PC-9 (cell line): Measurements from ENCODE around the gene TMEM134. TPM values are rescaled to one million over a fixed set of nuclear protein-coding genes. Genes with fewer than 3 reads are reported as not detected.

Experiments used
- BruUV-seq: library from RNA; stranded (reverse); fragments of 400-500 nt; replicated peaks from 2 replicates; lab custom pipeline; 2021; lab: Mats Ljungman, UMichigan
- CTCF ChIA-PET: fragments of 300-600 bp; sonication (Branson Sonifier 250); formaldehyde crosslinking; loops from one replicate; lab custom pipeline; 2022; ENCODE audit warnings: antibody characterized with exemption; lab: Charles Lee
- POLR2A ChIA-PET: fragments of 300-600 bp; sonication (Branson Sonifier 250); formaldehyde crosslinking; loops from one replicate; lab custom pipeline; 2022; ENCODE audit warnings: antibody characterized with exemption; ENCODE audit not compliant: unreplicated experiment; lab: Charles Lee
- DNase-seq, 2 experiments: peaks; one replicate each; pipeline versions ENCODE4 v3.0.0 to v3.0.0-alpha.2; 2015 to 2022; ENCODE audit warnings: mixed read lengths in 1 of 2
- H2AFZ ChIP-seq: fragments of 200-600 bp; sonication (generic); 2 replicates; pipeline ENCODE4 v1.8.1; 2017; ENCODE audit warnings: antibody characterized with exemption
- H3F3A ChIP-seq: fragments of 200-600 bp; sonication (generic); 2 replicates; pipeline ENCODE4 v1.8.1; 2017; ENCODE audit warnings: antibody characterized with exemption, mild to moderate bottlenecking, low read depth; ENCODE audit not compliant: insufficient read depth
- H3K27ac ChIP-seq: fragments of 200-600 bp; sonication (generic); 2 replicates; pipeline ENCODE4 v1.6.1; 2016; ENCODE audit warnings: mixed run types
- H3K27me3 ChIP-seq: fragments of 200-600 bp; sonication (generic); 2 replicates; pipeline ENCODE4 v1.6.1; 2016; ENCODE audit warnings: low read depth, mixed run types; ENCODE audit not compliant: insufficient read depth
- H3K36me3 ChIP-seq: fragments of 200-600 bp; sonication (generic); 2 replicates; pipeline ENCODE4 v1.6.1; 2016; ENCODE audit warnings: low read depth, mixed run types
- H3K4me1 ChIP-seq: fragments of 200-600 bp; sonication (generic); replicated peaks from 2 replicates; pipeline ENCODE4 v1.6.1; 2016; ENCODE audit warnings: mixed run types; ENCODE audit not compliant: insufficient read depth
- H3K4me2 ChIP-seq: fragments of 200-600 bp; sonication (generic); 2 replicates; pipeline ENCODE4 v1.6.1; 2017; ENCODE audit warnings: mixed run types
- H3K4me3 ChIP-seq: fragments of 200-600 bp; sonication (generic); 2 replicates; pipeline ENCODE4 v1.6.1; 2016; ENCODE audit warnings: mixed run types
- H3K79me2 ChIP-seq: fragments of 200-600 bp; sonication (generic); 2 replicates; pipeline ENCODE4 v1.6.1; 2017; ENCODE audit warnings: low read depth, mixed run types
- H3K9me2 ChIP-seq: fragments of 200-600 bp; sonication (generic); 2 replicates; pipeline ENCODE4 v1.8.1; 2017; ENCODE audit warnings: mild to moderate bottlenecking; ENCODE audit not compliant: insufficient read depth
- H3K9me3 ChIP-seq: fragments of 200-600 bp; sonication (generic); 2 replicates; pipeline ENCODE4 v1.8.1; 2016; ENCODE audit warnings: low read depth; ENCODE audit not compliant: insufficient read depth
- H4K20me1 ChIP-seq: fragments of 200-600 bp; sonication (generic); 2 replicates; pipeline ENCODE4 v1.8.1; 2017; ENCODE audit not compliant: insufficient read depth
- EZH2 ChIP-seq: fragments of 200-600 bp; sonication (generic); IDR thresholded peaks from 2 replicates; pipeline ENCODE4 v1.8.0; 2017; ENCODE audit warnings: antibody characterized with exemption, low read depth
- intact Hi-C: fragments of 100-400 bp; cut with micrococcal nuclease; formaldehyde crosslinking; loops from one replicate; pipeline ENCODE4 v1.10.0; 2022; ENCODE audit not compliant: unreplicated experiment
- total RNA-seq: library from RNA; stranded (reverse); gene quantifications from 2 replicates; pipeline ENCODE4 v1.2.3, GENCODE V29; 2021
- TF ChIP-seq, protein P1 (sequence below): fragments of 200-600 bp; sonication (generic); conservative IDR thresholded peaks from 2 replicates; pipeline ENCODE4 v1.6.1; 2017; ENCODE audit warnings: mixed run types, antibody characterized with exemption, mild to moderate bottlenecking, moderate library complexity

Gene TMEM134
- total RNA-seq, 1 experiment from 2014 or later, result 85.7 TPM

DNA sequence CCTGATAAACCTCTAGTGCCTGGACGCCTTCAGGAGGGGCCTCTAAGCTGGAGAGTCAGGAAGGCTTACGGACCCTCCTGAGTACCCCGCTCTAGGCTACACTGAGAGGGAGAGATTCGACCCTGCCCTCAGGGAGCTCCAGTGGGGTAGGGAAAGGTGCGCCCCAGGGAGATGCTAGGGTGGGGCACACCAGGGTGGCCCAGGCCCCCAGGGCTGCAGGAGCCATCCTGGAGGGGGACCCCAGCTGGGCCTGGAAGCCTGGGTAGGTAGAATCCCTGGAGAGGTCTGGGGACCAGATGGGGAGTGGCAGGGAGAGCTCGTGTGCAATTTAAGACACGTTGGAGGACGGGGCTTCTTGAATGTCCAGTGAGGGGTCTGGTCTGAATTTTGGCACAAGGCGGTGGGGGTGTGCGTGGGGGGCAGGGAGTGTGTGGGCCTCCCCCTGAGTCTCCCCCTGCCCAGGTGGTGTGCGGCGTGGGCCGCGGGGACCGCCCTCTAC lies 48.9 kb downstream of the TMEM134 start:
- Histone ChIP-seq H3K9me3 (no peaks in the 10 kb centered on the region), H3K9me2 (no peaks in the 10 kb centered on the region), H3K79me2 (no peaks in the 10 kb centered on the region), H4K20me1 (no peaks in the 10 kb centered on the region), H3K4me2 (peak overlapping the region; percentile 93), H3K36me3 (no peaks in the 10 kb centered on the region), H3K4me1 (peaks cover 17% of the 10 kb centered on the region), H3K27me3 (no peaks in the 10 kb centered on the region), H3F3A (peaks cover 22% of the 10 kb centered on the region; the same call in 1 of the 2 replicates), H3K4me3 (peak overlapping the region; percentile 69), H3K27ac (no peak overlapping the region), H2AFZ (peak overlapping the region; percentile 63; the same call in 1 of the 2 replicates)
- POLR2A ChIA-PET, result interaction anchor here (0.5 to 0.7 kb wide), 4 partner anchors 8 to 470 kb away, joined by 3 to 4 read pairs (median 4); no protein-coding TSS in a partner anchor
- CTCF ChIA-PET, result interaction anchor here (0.6 to 2.1 kb wide), 2 partner anchors 18 to 365 kb away, joined by 3 to 10 read pairs; partner anchors contain the start of gene PPP1CA
- TF ChIP-seq, protein P1, sequence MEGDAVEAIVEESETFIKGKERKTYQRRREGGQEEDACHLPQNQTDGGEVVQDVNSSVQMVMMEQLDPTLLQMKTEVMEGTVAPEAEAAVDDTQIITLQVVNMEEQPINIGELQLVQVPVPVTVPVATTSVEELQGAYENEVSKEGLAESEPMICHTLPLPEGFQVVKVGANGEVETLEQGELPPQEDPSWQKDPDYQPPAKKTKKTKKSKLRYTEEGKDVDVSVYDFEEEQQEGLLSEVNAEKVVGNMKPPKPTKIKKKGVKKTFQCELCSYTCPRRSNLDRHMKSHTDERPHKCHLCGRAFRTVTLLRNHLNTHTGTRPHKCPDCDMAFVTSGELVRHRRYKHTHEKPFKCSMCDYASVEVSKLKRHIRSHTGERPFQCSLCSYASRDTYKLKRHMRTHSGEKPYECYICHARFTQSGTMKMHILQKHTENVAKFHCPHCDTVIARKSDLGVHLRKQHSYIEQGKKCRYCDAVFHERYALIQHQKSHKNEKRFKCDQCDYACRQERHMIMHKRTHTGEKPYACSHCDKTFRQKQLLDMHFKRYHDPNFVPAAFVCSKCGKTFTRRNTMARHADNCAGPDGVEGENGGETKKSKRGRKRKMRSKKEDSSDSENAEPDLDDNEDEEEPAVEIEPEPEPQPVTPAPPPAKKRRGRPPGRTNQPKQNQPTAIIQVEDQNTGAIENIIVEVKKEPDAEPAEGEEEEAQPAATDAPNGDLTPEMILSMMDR, result no peak
- no peak for TF ChIP-seq EZH2
- intact Hi-C loops, result no loop called here
- DNase-seq, result no peak
- BruUV-seq, result TSS peak; percentile 22

DNA sequence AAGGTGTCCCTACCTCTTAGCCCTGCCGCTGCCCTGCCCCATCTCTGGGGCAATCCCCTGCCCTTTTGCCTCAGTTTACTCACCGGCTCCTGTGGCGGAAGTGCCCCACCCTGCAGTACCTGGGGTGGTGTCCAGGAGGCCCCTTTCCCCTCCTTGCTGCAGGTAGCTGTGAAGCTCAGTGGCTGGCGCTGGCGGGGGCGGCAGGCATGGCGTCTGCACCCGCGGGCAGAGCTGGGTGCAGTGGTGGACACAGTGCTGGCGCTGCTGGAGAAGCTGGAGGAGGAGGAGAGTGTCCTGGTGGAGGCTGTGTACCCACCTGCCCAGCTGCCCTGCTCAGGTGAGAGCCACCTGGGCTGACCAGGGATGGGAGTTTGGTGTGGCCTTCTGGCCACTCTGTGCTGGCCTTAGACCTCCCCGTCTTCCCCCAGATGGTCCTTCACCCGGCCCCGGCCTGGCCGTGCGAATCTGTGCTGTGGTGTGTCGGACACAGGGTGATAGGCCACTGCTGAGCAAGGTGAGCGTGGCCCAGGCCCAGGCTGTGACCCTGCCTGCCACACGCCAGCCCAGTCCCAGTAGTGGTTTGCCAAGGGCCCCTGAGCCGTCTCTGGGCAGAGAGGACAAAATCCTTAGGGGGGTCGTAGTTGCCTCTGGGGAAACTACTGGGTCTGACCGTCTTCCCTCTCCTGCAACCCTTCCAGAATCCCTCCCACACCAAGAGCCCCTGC lies 49.6 kb downstream of the TMEM134 start:
- POLR2A ChIA-PET, result interaction anchor here (0.6 kb wide), 1 partner anchor 27 kb away, joined by 3 read pairs; no protein-coding TSS in a partner anchor
- peak overlapping the region; percentile 93 for H3K4me2 ChIP-seq
- TF ChIP-seq, protein P1, result no peak
- TF ChIP-seq EZH2, result no peak
- no TSS peak for BruUV-seq
- H3K4me3 ChIP-seq, result no peak overlapping the region
- intact Hi-C loops, result no loop called here
- peaks cover 22% of the 10 kb centered on the region; the same call in 1 of the 2 replicates for H3F3A ChIP-seq
- no peak overlapping the region for H3K27ac ChIP-seq
- no peak overlapping the region for H2AFZ ChIP-seq
- DNase-seq, result no peak
- H3K79me2 ChIP-seq, result no peaks in the 10 kb centered on the region
- H3K36me3 ChIP-seq, result no peaks in the 10 kb centered on the region
- CTCF ChIA-PET, result interaction anchor here (2.1 kb wide), 1 partner anchor 18 kb away, joined by 10 read pairs; the partner anchor contains the start of gene PPP1CA
- peaks cover 17% of the 10 kb centered on the region for H3K4me1 ChIP-seq
- H3K27me3 ChIP-seq, result no peaks in the 10 kb centered on the region
- no peaks in the 10 kb centered on the region for H4K20me1 ChIP-seq
- H3K9me3 ChIP-seq, result no peaks in the 10 kb centered on the region
- H3K9me2 ChIP-seq, result no peaks in the 10 kb centered on the region

DNA sequence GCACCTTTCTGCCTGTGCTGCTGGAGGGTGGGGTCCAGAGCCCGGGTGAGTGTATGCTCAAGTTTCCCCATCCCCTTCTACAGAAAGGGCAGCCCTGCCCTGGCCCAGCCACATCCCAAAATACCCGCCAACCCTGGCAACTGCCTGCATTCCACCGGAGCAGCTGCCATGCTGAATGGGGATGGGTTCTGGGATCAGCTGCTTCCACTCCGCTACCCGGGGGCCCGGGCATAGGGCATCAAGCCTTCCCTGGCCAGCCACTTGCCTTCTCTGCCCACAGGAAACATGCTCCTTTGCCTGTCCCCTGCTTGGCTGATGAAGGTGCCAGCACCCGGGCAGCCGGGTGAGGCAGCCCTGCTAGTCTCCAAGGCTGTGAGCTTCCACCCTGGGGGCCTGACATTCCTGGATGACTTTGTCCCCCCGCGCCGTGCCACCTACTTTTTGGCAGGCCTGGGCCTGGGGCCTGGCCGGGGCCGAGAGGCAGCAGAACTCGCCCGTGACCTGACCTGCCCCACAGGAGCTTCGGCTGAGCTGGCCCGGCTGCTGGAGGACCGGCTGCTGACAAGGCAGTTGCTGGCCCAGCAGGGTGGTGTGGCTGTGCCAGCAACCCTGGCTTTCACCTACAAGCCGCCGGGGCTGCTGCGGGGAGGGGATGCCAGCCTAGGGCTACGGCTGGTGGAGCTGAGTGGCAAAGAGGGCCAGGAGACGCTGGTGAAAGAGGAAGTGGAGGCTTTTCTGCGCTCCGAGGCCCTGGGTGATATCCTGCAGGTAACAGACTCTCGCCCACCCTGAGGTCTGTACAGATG lies 50.4 kb downstream of the TMEM134 start:
- peak in 1 of 2 experiments; percentile 50 for DNase-seq
- intact Hi-C loops, result no loop called here
- no peaks in the 10 kb centered on the region for H3K9me3 ChIP-seq
- no peak overlapping the region for H3K4me2 ChIP-seq
- POLR2A ChIA-PET, result interaction anchor here (0.7 kb wide), 1 partner anchor 23 kb away, joined by 3 read pairs; no protein-coding TSS in a partner anchor
- no peak overlapping the region for H2AFZ ChIP-seq
- H3K4me3 ChIP-seq, result no peak overlapping the region
- H3K79me2 ChIP-seq, result no peaks in the 10 kb centered on the region
- H3K36me3 ChIP-seq, result no peaks in the 10 kb centered on the region
- no peaks in the 10 kb centered on the region for H3K9me2 ChIP-seq
- CTCF ChIA-PET, result interaction anchor here (0.6 kb wide), 2 partner anchors 232 to 620 kb away, joined by 5 to 8 read pairs; no protein-coding TSS in a partner anchor
- no peaks in the 10 kb centered on the region for H3K27me3 ChIP-seq
- H3K4me1 ChIP-seq, result peaks cover 17% of the 10 kb centered on the region
- no TSS peak for BruUV-seq
- H3F3A ChIP-seq, result peaks cover 22% of the 10 kb centered on the region; the same call in 1 of the 2 replicates
- no peaks in the 10 kb centered on the region for H4K20me1 ChIP-seq
- no peak overlapping the region for H3K27ac ChIP-seq
- no peak for TF ChIP-seq EZH2
- TF ChIP-seq, protein P1, result no peak
